Mucosa of gallbladder (tissue), 1 donor: ENCODE results near the gene PPL. TPM values are rescaled to one million over a fixed set of nuclear protein-coding genes. Genes with fewer than 3 reads are reported as not detected.
"Not testable (repeated sequence)": the region's sequence is repeated elsewhere in the genome, so short reads cannot be mapped to it uniquely, and the experiment has no call there.

Experiments used
- DNase-seq: peaks from one replicate; pipeline ENCODE4 v3.0.0-alpha.2; 2020; ENCODE audit warnings: low spot score
- total RNA-seq: library from RNA; stranded (reverse); gene quantifications from one replicate; pipeline ENCODE4 v1.2.1, GENCODE V29; 2021
- donor health status: DM: no; HTN: no; CAD: no.

The PPL gene, protein sequence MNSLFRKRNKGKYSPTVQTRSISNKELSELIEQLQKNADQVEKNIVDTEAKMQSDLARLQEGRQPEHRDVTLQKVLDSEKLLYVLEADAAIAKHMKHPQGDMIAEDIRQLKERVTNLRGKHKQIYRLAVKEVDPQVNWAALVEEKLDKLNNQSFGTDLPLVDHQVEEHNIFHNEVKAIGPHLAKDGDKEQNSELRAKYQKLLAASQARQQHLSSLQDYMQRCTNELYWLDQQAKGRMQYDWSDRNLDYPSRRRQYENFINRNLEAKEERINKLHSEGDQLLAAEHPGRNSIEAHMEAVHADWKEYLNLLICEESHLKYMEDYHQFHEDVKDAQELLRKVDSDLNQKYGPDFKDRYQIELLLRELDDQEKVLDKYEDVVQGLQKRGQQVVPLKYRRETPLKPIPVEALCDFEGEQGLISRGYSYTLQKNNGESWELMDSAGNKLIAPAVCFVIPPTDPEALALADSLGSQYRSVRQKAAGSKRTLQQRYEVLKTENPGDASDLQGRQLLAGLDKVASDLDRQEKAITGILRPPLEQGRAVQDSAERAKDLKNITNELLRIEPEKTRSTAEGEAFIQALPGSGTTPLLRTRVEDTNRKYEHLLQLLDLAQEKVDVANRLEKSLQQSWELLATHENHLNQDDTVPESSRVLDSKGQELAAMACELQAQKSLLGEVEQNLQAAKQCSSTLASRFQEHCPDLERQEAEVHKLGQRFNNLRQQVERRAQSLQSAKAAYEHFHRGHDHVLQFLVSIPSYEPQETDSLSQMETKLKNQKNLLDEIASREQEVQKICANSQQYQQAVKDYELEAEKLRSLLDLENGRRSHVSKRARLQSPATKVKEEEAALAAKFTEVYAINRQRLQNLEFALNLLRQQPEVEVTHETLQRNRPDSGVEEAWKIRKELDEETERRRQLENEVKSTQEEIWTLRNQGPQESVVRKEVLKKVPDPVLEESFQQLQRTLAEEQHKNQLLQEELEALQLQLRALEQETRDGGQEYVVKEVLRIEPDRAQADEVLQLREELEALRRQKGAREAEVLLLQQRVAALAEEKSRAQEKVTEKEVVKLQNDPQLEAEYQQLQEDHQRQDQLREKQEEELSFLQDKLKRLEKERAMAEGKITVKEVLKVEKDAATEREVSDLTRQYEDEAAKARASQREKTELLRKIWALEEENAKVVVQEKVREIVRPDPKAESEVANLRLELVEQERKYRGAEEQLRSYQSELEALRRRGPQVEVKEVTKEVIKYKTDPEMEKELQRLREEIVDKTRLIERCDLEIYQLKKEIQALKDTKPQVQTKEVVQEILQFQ (N-terminal part only)
- 62.2 TPM for total RNA-seq

DNA sequence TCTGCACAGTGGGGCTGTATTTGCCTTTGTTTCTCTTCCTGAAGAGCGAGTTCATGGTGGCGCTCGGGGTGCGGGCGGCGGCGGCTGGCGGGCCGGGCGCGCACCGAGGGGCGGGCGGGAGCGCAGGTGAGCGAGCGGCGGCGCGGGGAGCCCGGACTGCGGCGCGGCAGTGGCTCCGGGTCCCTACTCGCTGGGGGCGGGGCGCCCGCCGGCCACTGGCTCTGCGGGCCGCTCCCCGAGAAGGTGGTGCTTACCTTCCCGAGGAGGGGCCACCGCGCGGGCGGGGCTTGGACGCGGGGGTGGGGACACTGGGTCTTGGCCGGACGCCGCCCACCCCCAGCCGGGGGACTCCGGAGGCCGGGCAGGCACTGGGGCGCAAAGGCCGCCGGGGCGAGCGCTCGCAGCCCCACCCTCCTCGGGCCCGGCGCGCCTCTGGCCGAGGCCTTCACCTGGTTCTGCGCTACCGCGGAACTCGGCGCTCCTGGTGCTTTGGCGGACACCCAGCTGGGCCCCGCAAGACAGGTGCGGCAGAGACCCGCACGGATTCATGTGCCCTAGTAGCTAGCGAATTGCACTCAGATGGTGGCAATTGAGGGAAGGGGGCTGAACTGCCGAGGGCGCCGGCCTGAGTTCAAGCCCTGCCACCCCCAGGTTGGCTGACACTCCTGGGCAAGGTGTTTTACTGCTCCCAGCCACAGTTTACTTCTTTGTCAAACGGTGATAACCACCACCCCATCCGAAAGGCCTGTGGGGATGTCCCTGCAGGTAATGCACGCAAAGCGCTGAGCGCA is at the start of gene PPL:
PPL (minus strand) TSS at position 158 of the 791 bp plus-strand sequence; CDS start at position 55, 103 bp downstream.
- DNase-seq = peak; percentile 85

DNA sequence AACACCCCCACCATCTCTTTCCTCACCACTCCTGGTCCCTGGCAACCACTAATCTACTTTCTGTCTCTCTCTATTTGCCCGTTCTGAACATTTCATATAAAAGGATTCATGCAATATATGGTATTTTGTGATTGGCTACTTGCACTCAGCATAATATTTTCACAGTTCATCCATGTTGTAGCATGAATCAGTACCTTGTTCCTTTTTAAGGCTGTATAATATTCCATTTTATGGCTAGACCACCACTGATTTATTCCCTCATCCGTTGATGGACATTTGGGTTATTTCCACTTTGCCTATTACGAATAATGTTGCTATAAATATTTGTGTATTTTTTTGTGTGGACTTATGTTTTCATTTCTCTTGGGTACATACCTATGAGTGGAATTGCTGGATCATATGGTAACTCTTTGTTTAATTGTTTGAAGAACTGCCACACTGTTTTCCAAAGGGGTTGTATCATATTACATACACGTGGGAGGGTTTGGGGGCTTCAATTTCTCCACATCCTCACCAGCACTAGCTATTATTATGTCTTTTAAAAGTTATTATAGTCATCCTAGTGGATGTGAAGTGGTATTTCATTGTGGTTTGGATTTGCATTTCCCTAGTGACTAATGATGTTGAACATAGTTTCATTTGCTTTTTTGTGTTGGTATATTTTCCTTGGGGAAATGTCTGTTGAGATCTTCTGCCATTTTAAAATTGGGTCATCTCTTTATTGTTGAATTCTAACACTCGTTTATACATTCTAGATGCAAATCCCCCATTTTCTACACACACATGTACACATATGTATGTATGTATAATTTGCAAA is 47.4 kb upstream of the PPL start:
- no peak for DNase-seq

DNA sequence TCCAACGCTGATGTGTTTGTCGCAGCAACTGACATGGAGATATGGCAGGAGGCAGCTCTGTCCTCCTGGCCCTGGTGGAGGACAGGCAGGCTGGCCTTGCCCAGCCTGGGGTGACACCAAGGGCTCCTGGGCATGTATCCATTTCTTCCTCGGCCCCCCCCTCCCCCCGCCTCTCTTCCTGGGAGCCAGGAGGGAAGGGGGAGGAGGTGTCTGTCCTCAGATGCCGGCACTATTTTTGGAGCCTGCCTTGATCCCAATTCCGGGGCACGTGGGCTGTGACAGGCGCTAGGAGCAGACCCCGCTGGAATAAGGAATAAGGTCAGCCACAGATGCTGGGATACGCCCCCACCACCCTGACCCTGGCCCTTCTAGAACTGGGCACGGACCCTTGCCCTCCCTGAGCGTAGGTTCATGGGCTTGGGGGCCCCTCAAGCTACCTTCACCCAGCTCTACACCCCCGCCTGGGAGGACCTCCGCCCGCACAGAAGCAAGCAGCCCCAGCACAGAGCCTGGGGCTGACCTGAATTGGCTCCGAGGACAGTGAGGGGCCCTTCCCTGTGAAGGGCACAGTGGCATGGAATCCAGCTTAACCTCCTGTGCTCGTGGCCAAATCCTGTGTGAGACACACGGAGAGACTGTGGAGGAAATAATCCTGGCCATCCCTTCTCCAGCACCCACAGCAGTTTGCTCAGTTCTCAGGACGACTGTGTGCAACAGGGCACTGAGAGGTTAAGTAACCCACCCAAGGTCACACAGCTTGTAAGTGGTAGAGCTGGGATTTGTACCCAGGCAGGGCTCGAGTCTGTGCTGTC is 45.3 kb upstream of the PPL start:
- DNase-seq = no peak

DNA sequence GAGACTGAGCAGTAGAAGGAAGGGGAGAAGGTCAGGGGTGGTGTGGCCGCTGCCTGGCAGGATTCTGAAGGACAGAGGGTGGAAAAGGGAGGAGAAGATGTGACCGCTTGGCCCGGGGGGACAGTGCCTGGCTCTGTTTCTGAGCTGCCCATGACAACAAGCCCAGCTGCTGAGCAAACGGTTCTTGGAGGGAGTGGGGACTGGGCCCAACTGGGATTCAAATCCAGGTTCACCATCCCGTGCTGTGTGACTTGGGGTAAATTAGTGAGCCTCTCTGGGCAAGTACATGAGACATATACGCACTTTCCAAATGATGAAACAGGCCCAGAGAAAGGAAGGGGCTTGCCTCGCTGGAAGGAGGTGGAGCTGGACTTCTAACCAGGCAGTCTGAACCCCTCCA is 44.5 kb upstream of the PPL start:
- no peak for DNase-seq

DNA sequence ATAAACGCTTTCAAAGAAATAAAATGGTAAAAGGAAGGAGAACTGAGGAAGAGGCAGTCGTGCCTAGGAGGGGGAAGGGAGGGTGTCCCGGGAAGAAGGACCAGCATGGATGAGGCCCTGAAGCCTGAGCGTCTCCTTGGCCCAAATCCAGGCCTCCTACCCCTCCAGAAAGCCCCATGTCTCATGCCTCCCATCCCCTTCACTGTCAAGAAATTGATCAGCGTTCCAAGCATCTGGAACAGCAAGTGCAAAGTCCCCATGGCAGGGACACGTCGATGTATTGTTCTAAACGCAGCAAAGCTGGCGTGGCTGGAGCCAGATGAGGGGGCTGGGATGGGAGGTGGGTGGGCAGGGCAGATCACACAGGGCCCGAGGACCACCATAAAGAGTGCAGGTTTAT is 43.7 kb upstream of the PPL start:
- DNase-seq = no peak

DNA sequence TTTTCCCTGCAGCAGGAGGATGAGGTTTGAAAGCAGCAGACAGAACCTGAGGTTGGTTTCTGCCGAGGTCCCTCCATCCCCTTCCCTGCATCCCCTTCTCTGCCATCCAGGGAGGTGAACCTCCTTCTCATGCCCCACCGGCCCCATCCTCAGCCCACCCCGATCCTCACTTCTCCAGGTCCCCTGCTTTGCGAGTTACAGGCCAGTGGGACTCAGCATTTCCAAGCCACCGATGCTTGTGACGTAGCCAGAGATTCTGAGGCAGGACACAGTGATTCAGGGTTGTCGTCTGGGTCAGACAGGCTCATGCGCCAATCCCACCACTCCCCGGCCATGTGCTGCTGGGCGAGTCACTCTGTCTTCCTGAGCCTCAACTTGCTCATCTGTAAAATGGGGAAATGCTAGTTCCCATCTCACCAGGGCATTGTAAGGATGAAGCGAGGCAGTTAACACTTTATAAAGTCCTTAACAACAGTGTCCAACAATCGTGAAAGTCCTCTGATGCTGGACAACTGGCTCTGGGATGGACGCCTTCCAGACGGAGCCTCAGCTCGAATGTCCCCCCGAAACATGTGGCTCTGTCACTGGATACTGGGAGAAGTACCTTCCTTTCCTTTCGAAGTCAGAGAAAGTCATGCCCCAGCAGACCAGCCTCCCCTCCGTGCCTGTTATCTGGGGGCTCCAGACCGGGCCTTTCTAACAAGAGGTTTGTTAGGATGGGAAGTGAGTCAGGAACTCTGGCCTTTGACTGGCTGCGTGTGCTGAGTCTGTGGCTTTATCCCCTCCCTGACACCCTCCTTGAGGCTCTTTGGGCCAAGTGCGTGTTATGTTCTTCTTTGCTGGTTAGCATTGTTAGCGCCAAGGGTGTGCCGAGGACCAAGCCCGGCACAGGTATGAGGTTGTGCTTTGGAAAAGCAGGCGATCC is 43.0 kb upstream of the PPL start:
- DNase-seq = no peak

DNA sequence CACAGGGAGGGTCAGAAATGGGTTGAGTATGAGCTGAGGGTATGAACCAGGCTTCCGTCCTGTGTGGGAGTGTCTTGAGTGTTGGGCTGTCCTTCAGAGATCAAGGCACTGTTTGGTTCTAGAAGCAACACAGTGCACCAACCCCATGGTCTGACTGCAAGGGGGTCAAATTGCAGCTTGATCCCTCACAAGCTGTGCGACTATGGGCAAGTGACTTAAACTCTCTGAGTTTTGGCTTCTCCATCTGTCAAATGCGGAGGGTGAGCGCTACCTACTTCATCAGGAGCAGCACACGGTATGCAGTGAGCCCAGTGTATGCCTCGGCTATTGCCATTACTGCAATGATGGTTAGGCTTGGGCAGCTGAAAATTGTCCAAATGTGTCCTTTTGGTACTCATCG is 42.2 kb upstream of the PPL start:
- no peak for DNase-seq

DNA sequence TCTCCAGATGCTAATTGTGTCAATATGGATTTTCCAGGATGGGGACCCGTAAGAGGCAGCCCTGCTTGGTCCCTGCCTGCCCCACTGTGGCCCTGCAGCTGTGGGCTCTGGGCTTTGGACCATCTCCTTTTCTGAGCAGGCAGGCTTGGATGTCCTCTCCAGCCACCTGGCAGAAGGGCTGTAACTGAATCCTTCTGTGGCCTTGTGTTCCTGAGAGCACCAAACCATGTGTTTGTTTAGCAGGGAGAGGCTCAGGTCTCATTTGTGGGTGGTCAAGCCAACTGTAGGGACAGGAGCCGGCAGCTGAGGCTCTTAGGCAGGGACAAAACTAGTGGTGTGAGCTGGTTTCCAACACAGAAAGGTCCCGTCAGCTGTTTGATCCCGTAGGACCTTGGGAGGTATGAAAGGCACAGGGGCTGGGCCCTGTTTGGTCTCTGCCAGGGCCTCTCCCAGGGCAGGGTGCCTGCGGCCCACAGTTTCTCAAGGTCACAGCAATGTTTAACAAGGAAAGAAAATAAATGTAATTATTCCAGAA is 39.7 kb upstream of the PPL start:
- DNase-seq = peak; percentile 15

DNA sequence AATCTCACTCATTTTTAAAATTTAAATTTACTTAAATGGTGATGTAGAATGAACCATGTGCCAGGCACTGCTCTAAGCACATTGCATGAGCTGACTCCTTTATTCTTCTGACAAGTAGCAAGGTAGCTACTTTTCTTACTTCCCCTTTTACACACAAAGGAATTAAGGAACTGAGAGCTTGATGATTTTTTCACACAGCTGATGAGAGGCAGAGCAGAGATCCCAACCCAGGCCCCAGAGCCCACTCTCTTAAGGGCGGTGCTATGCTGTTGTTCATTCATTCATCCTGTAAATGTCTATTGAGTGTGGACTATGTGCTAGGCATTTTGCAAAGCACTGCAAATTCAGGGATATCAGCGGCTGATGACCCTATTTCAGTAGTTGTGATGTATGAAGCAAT is 39.1 kb upstream of the PPL start:
- DNase-seq = no peak

DNA sequence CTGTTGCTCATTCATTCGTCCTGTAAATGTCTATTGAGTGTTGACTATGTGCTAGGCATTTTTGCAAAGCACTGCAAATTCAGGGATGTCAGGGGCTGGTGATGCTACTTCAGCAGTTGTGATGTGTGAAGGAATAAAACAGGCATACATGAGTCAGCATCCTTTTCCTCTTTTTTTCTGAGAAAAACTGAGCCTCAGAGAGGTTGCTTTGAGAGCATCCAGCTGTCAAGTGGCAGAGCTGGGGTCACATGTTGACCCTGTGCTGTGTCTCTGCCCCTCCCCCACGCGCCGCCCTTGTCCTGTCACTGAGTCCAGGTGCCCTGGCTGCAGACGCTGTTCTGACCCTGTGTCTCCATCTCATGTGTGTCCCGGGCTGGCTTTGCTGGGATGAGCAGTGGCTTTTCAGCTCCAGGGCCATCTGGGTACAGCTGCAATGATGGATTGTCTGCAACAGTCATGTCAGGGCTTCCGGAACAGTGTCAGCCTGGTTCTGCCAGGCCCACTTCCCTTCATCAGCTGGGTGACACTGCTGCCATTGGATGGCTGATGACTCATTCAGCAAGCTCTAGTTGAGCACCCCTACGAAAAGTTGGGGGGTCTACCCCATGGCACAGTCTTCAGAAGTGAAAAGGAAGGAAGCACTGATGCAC is 36.1 kb upstream of the PPL start:
- DNase-seq = no peak

DNA sequence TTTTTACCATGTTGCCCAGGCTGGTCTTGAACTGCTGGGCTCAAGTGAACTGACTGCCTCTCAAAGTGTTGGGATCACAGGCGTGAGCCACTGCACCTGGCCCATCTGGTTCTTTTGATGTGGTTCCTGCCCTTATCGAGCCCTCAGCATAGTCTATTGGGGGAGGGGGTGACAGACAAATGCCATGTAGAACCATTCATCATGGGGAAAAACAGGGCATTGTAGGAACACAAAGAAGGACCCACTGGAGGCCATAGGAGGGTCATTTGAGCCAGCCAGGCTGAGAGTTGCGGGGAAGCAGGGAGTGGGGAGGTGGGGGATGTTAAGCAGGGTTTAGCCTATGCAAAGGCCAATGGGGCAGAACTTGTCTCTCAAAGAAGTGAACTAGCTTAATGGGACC is 33.1 kb upstream of the PPL start:
- no peak for DNase-seq

DNA sequence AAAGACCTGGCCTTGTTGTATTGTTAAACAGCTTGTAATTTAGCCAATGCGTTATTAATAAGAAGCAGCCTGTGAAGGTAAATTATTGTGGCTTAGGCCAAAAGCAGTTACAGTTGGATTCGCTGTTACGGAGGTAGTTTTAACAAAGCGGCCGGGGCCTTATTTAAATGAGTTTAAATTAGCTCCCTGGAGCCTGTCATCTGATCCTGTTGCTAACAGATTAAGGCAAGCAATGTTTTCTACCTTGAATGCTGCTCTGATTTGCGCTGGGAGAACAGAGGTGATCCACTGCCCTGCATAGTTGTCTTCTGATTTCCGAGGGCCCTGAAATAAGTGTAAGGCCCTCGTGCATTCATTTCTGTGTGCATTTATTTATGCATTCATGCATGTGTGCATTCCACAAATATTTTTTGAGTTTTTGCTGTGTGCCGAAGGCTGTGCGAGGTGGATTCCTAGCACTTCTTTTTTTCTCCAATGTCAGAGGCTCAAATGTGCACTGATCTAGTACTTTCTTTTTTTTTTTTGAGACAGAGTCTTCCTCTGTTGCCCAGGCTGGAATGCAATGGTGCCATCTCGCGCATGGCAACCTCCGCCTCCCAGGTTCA is 32.0 kb upstream of the PPL start:
- no peak for DNase-seq

DNA sequence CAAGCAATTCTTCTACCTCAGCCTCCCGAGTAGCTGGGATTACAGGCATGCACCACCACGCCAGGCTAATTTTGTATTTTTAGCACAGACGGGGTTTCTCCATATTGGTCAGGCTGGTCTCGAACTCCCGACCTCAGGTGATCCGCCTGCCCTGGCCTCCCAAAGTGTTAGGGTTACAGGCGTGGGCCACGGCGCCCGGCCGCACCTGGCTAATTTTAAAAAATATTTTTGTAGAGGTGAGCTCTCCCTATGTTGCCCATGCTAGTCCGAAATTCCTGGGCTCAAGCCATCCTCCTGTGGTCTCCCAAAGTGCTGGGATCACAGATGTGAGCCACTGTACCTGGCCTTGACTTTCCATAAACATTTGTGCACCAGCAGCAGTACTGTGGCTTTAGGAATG is 31.3 kb upstream of the PPL start:
- DNase-seq = not testable (repeated sequence)

DNA sequence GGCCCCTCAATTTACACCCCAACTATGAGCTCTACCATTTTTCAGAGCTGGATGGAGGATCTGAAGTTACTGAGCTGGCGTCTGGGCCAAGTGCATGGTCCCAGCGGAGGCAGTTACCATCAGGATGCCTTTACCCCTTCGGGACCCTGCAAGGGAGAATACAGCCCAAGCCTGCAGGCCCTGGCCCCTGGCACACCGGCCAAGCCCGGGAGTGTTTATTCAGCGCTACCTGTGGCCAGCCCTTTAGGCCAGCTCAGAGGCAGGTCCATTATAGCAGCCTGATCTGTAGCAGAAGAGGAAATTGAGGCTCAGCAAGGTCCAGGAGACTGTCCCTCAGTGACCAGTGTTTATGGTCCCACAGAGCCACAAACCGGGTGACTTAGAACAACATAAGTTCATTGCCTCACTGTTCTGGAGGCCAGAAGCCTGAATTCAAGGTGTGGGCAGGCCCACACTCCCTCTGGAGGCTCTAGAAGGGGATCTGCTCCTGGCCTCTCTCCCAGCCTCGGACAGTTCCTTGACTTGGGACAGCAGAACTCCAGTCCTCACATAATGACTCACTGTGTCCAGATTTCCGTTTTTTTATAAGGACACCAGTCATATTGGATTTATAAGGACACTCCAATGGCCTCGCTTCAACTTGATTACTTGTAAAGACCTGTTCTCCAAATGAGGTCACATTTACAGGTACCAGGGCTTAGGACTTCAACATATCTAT is 29.9 kb upstream of the PPL start:
- DNase-seq = no peak

DNA sequence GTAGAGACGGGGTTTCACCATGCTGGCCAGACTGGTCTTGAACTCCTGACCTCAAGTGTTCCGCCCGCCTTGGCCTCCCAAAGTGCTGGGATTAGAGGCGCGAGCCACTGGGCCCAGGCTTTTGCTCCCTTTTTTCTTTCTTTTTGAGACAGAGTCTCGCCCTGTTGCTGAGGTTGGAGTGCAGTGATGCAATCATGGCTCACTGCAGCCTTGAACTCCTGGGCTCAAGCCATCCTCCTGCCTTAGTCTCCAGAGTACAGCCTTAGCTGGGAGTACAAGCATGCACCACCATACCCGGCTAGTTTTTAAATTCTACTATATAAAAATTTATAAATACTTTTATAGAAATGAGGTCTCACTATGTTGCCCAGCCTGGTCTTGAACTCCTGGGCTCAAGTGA is 26.6 kb upstream of the PPL start:
- not testable (repeated sequence) for DNase-seq

DNA sequence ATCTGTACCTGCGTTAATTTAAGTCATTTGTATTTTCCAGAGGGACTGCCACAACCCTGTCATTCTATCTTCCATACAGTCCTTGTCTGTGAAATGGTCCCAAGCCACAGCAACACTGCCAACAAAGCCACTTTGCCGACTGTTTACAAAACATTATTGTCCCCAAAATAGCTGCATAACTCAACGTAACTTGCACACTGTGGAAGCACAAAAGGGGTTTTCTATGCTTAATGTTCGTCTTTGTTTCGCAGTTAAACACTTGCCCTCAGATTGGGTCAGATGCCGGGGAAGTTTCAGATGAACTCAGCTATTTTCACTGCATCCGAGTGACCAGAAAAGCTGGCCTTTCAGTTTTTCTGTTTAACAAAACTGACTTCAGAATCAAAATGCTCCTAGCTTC is 25.8 kb upstream of the PPL start:
- DNase-seq = no peak
